SK-MEL-5 (cell line): ENCODE measurements around the gene UBE2D4. TPM values are rescaled to one million over a fixed set of nuclear protein-coding genes. Genes with fewer than 3 reads are reported as not detected.
"Not testable (repeated sequence)": the region's sequence is repeated elsewhere in the genome, so short reads cannot be mapped to it uniquely, and the experiment has no call there.

Source experiments
- DNase-seq: peaks from one replicate; pipeline ENCODE4 v3.0.0-alpha.2; 2016; ENCODE audit warnings: low read depth, low spot score
- in situ Hi-C: cut with HindIII; loops from 2 replicates; pipeline ENCODE4 v1.10.0; 2016; ENCODE audit warnings: low sequenced_read_pairs, high pct_unique_total_duplicates, low pct_unique_long_range_greater_than_20kb
- total RNA-seq: library from RNA; depleted of rRNA; stranded (reverse); fragments of >200 nt; shearing (Covaris generic); gene quantifications from 2 replicates; pipeline ENCODE4 v1.2.3, GENCODE V29; 2014; rRNA removed

The UBE2D4 gene
- total RNA-seq, 1 experiment from 2014 or later: 25.7 TPM

DNA sequence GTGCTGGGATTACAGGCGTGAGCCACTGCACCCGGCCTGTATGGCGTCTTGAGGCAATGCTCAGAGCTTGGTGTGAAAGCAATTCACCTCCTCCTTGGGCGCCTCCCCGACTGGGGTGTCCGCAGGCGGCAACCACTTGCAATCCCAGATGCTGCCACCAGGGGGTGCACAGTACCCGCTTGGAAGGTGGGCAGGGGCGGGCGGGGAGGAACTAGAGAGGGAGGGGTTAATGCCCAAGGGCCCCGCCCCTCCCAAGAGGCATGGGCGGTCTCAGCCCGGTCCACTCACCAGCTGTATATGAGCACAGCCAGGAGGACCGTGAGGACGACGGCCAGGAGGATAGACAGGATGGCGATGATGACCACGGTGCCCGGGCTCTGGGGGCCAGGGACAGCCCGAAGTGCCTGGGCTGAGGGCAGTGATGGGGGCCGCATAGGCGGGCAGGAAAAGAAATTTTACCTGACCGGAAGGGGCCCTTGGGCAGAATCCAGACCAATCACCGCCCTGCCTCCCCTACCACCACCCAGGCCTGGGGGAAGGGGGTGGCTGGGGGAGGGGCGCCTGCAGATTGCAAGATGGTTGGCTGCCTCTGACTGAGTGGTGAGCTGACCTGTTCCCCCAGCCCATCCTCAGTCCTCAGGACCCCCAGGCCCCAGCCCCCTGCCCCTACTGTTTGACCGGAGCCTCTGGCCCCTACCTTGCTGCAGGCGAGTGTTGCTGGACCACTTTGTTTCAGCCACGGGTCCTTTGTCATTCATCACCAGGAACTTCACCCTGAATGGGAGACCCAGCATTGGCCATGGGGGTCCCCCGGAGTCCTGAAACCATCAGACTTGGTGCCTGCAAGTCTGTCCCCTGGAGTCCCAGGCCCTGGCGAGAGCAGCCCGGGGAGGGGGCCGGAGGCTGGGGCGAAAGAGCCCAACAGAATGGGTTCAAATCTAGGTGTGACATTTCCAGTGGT lies 59.9 kb downstream of the UBE2D4 start:
- in situ Hi-C loops: not testable (repeated sequence)
- peak; percentile 79 for DNase-seq

DNA sequence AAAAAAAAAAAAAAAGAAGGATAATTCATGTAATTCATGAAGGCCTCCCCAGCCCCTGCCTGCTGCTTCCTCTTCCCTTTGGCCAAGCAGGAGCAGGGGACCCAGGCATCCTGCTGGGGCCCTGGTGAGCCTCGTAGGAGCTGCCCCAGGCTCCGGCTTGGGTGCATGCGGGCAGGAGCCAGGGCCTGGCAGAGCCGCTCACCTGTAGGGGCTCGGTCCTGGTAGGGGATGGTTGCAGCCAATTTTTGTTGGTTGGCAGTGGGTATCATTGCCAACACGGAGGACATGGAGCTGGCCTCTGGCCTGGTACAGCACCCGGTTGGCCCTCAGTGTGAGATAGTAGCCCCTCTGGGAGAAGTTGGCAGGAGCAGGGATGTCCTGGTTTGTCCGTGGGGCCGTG lies 61.2 kb downstream of the UBE2D4 start:
- DNase-seq, in situ Hi-C loops: not testable (repeated sequence)

GRCh38 chr7:43990011-43990585 lies 63.9 kb downstream of the UBE2D4 start:
- DNase-seq, in situ Hi-C loops: not testable (repeated sequence)

GRCh38 chr7:43990829-43991228 lies 64.6 kb downstream of the UBE2D4 start:
- in situ Hi-C loops, DNase-seq: not testable (repeated sequence)

DNA sequence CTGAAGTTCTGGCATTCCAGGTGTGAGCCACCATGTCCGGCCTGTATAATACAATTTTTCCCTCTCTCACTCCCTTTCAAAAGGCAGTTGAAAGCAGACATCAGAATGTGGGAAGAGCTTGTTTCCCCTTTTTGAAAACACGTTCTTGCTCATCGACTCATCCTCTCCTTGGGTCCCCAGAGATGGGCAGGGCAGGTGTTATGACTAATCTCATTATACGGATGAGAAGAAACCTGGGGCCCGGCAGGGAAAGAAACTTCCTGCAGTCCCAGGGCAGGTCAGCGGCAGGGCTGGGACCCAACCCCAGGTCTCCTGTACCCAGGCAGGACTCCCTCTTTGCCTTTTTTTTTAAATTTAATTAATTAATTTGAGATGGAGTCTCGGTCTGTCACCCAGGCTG lies 66.7 kb downstream of the UBE2D4 start:
- DNase-seq, in situ Hi-C loops: not testable (repeated sequence)

- in situ Hi-C loops, DNase-seq: not testable (repeated sequence)
Observed at GRCh38 chr7:43994681-43995080, 68.4 kb downstream of the UBE2D4 start.

DNA sequence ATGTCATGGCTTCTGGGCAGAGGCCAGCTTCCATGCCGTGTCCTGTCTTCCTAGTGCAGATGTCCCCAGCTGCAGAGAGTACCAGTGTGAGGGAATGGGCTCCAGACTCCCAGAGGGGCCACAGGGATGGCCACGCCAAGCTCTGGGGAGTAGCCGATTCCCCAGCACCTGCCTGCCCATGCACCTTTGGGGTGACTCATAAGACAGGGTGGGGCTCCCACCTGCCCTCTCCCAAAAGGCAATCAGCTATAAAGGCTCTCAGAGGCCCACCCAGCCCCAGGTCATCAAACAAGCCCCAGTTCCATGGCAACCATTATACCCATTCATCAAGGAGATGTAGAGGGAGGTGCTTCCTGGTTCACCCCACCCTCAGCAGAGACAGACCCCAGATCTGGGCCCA lies 71.3 kb downstream of the UBE2D4 start, which contains the start of gene SPDYE1:
TSS of gene SPDYE1 (plus strand) at position 366 of the 400 bp plus-strand sequence. CDS start 2,053 bp downstream, outside the sequence.
- in situ Hi-C loops, DNase-seq: not testable (repeated sequence)

Other genes with a start within 250 kb of the UBE2D4 start
- gene COA1, start 196.9 kb upstream of the UBE2D4 start, total RNA-seq: 79.6 and 80.1 TPM in 2 replicates
- gene BLVRA, start 167.8 kb upstream of the UBE2D4 start, total RNA-seq: 32.8 and 34.9 TPM in 2 replicates
- 137 and 144 TPM in 2 replicates for gene MRPS24, start 56.9 kb upstream of the UBE2D4 start, total RNA-seq
- gene URGCP, start 19.8 kb upstream of the UBE2D4 start, total RNA-seq: 39.3 and 44.3 TPM in 2 replicates
- gene SPDYE1, start 71.5 kb downstream of the UBE2D4 start, total RNA-seq: not detected in 2 replicates
- gene DBNL, start 118.3 kb downstream of the UBE2D4 start, total RNA-seq: 146 and 161 TPM in 2 replicates
- gene PGAM2, start 139.1 kb downstream of the UBE2D4 start, total RNA-seq: not detected in 2 replicates
- 12.7 and 13.7 TPM in 2 replicates for gene POLM, start 156.1 kb downstream of the UBE2D4 start, total RNA-seq
- not detected in 2 replicates for gene AEBP1, start 177.9 kb downstream of the UBE2D4 start, total RNA-seq
- gene POLD2, start 197.1 kb downstream of the UBE2D4 start, total RNA-seq: 167 and 172 TPM in 2 replicates
- gene MYL7, start 214.9 kb downstream of the UBE2D4 start, total RNA-seq: not detected in 2 replicates